HepG2 (cell line): ENCODE measurements around the gene STYXL1. TPM values are rescaled to one million over a fixed set of nuclear protein-coding genes. Genes with fewer than 3 reads are reported as not detected.

ENCODE experiments used
- ATF1 ChIP-seq: IDR thresholded peaks from 2 replicates; pipeline ENCODE4 v1.6.1; 2016; ENCODE audit warnings: mild to moderate bottlenecking, control low read depth
- FIP1L1 ChIP-seq: fragments of 200-400 bp; formaldehyde crosslinking; IDR thresholded peaks from 2 replicates; pipeline ENCODE4 v1.6.1; 2018; ENCODE audit warnings: low read depth, mild to moderate bottlenecking, low read length, moderate library complexity, borderline replicate concordance; ENCODE audit not compliant: insufficient read depth
- HOMEZ ChIP-seq: IDR thresholded peaks from 2 replicates; pipeline ENCODE4 v1.6.1; 2016; ENCODE audit warnings: low read depth
- KLF16 ChIP-seq, 2 experiments: sonication (generic) in 1 of 2; formaldehyde crosslinking in 1 of 2; IDR thresholded peaks; 2 replicates each; pipeline versions ENCODE4 v1.6.1 to v1.8.0; 2016 to 2023; ENCODE audit warnings: missing genetic modification reagents in 2 of 2, missing compliant biosample characterization in 1 of 2
- NFKB2 ChIP-seq: sonication (generic); formaldehyde crosslinking; IDR thresholded peaks from 2 replicates; pipeline ENCODE4 v1.4.0; 2020; ENCODE audit warnings: missing genetic modification reagents, borderline replicate concordance
- NR1H2 ChIP-seq: sonication (generic); formaldehyde crosslinking; IDR thresholded peaks from 2 replicates; pipeline ENCODE4 v1.8.1; 2022; ENCODE audit warnings: low read depth, missing genetic modification reagents, borderline replicate concordance
- PHF8 ChIP-seq: sonication (generic); formaldehyde crosslinking; IDR thresholded peaks from 2 replicates; pipeline ENCODE4 v1.5.0; 2020; ENCODE audit warnings: missing genetic modification reagents
- RFX1 ChIP-seq: fragments of 450-650 bp; IDR thresholded peaks from 2 replicates; pipeline ENCODE4 v1.6.1; 2017
- SAP130 ChIP-seq: IDR thresholded peaks from 2 replicates; pipeline ENCODE4 v1.6.1; 2016; ENCODE audit warnings: low read depth
- THRA ChIP-seq: sonication (generic); formaldehyde crosslinking; IDR thresholded peaks from 2 replicates; pipeline ENCODE4 v1.4.0; 2020; ENCODE audit warnings: missing genetic modification reagents, borderline replicate concordance
- ZIK1 ChIP-seq: sonication (generic); formaldehyde crosslinking; IDR thresholded peaks from 2 replicates; pipeline ENCODE4 v1.5.0; 2020; ENCODE audit warnings: mild to moderate bottlenecking, low read depth, missing genetic modification reagents, borderline replicate concordance
- ZNF232 ChIP-seq: sonication (generic); formaldehyde crosslinking; IDR thresholded peaks from 2 replicates; pipeline ENCODE4 v1.4.0; 2020; ENCODE audit warnings: missing genetic modification reagents, borderline replicate concordance
- ZNF407 ChIP-seq: sonication (generic); formaldehyde crosslinking; IDR thresholded peaks from one replicate; pipeline ENCODE4 v1.5.1; 2020; ENCODE audit warnings: mild to moderate bottlenecking, missing genetic modification reagents; ENCODE audit errors: not compliant biosample characterization
- ZNF567 ChIP-seq: sonication (generic); formaldehyde crosslinking; IDR thresholded peaks from 2 replicates; pipeline ENCODE4 v1.8.1; 2023; ENCODE audit warnings: mild to moderate bottlenecking, missing genetic modification reagents, borderline replicate concordance
- ZNF576 ChIP-seq: sonication (generic); formaldehyde crosslinking; IDR thresholded peaks from 2 replicates; pipeline ENCODE4 v1.4.0; 2020; ENCODE audit warnings: mild to moderate bottlenecking, missing genetic modification reagents
- ZNF615 ChIP-seq: sonication (generic); formaldehyde crosslinking; IDR thresholded peaks from 2 replicates; pipeline ENCODE4 v1.5.0; 2020; ENCODE audit warnings: mild to moderate bottlenecking, missing genetic modification reagents, borderline replicate concordance
- polyA plus RNA-seq, 8 experiments: library from polyadenylated mRNA; depleted of rRNA in 3 of 8; stranded (reverse) in 7 of 8; unstranded in 1 of 8; fragments of >200 nt; fragmentation: Illumina TruSeq in 4 of 8; extraction: Trizol in 4 of 8; gene quantifications; 2 replicates each; pipeline versions ENCODE4 v1.2.1 to v1.2.3, GENCODE V29; 2011 to 2016; ENCODE audit warnings: low read depth in 4 of 8, missing spikeins in 1 of 8, mixed read lengths in 1 of 8; ENCODE audit not compliant: insufficient read depth in 1 of 8
- total RNA-seq, 5 experiments: library from RNA; depleted of rRNA; stranded (reverse); fragments of >200 nt; fragmentation: Illumina TruSeq; extraction: Trizol; gene quantifications; 2 replicates each; pipeline ENCODE4 v1.2.3, GENCODE V29; 2016; ENCODE audit warnings: low read depth in 1 of 5

STYXL1 gene
- total and polyA plus RNA-seq, 2 of the 13 experiments (the other 11 are each of a cell fraction or from before 2014, with no cell fraction given): 23.9 to 38.3 TPM

GRCh38 chr7:76047811-76048667 is at the start of gene STYXL1, which contains the start of gene MDH2 (continued):
- TF ChIP-seq ZNF407 (peak; percentile 46), ATF1 (CRISPR knock-in tag) (no peak; the same call in 1 of the 2 replicates), ZNF576 (CRISPR knock-in tag) (no peak; the same call in 1 of the 2 replicates), ZIK1 (CRISPR knock-in tag) (peak; percentile 77; the same call in 1 of the 2 replicates), PHF8 (CRISPR knock-in tag) (peak; percentile 96), FIP1L1 (no peak), KLF16 (CRISPR knock-in tag; IDR thresholded peaks at IDR 0.05) (peak; percentile 68 to 81; a peak in 3 of 4 replicates), ZNF567 (CRISPR knock-in tag) (peak; percentile 83; the same call in 1 of the 2 replicates), NFKB2 (peak; percentile 95; the same call in 1 of the 2 replicates), ZNF232 (peak; percentile 77; the same call in 1 of the 2 replicates), RFX1 (no peak), THRA (CRISPR knock-in tag) (peak; percentile 33; the same call in 1 of the 2 replicates), NR1H2 (CRISPR knock-in tag) (peak; percentile 85; the same call in 1 of the 2 replicates), HOMEZ (CRISPR knock-in tag) (0 out of 2 replicates have a peak, but pooled peaks have one; percentile 24), ZNF615 (CRISPR knock-in tag) (0 out of 2 replicates have a peak, but pooled peaks have one; percentile 82), SAP130 (CRISPR knock-in tag) (peak; percentile 97)
